ENCODE results near the gene SLC25A22.

Gene SLC25A22

GRCh38 chr11:776561-777287 is 21.4 kb downstream of the SLC25A22 start:
- intact Hi-C loops (cut with DNase I) = no loop called here
- peak in 2 of 10 donors; percentile 27 to 79 for DNase-seq

GRCh38 chr11:776263-776560 is 21.9 kb downstream of the SLC25A22 start:
- no peak for DNase-seq
- intact Hi-C loops (cut with DNase I) = no loop called here

GRCh38 chr11:774873-775592 is 23.0 kb downstream of the SLC25A22 start:
- intact Hi-C loops (cut with DNase I) = no loop called here
- peak in 2 of 10 donors; percentile 19 to 67 for DNase-seq

GRCh38 chr11:773830-774229 is 24.3 kb downstream of the SLC25A22 start:
- DNase-seq = peak in 1 of 10 donors; percentile 74
- intact Hi-C loops (cut with DNase I) = no loop called here

- intact Hi-C loops (cut with DNase I) = no loop called here
- DNase-seq = no peak
Measured at GRCh38 chr11:773425-773824, 24.7 kb downstream of the SLC25A22 start.

- DNase-seq = peak; percentile 83 to 99 (median 90)
- intact Hi-C loops (cut with DNase I) = no loop called here
Measured at GRCh38 chr11:772429-773390, 25.4 kb downstream of the SLC25A22 start.

- intact Hi-C loops (cut with DNase I) = no loop called here
- peak in 1 of 10 donors; percentile 79 for DNase-seq
Measured at GRCh38 chr11:771617-772204, 26.4 kb downstream of the SLC25A22 start.

GRCh38 chr11:770642-771616 is 27.2 kb downstream of the SLC25A22 start:
- peak in 1 of 10 donors; percentile 83 for DNase-seq
- intact Hi-C loops (cut with DNase I) = no loop called here

GRCh38 chr11:769887-770641 is 28.0 kb downstream of the SLC25A22 start:
- intact Hi-C loops (cut with DNase I) = loop anchor here (10.0 kb wide), 1 partner anchor 105 kb away; no protein-coding TSS in a partner anchor

GRCh38 chr11:767238-767637 is 30.8 kb downstream of the SLC25A22 start:
- DNase-seq = peak in 1 of 10 donors; percentile 71
- intact Hi-C loops (cut with DNase I) = loop anchor here (10.0 kb wide), 1 partner anchor 102 kb away; no protein-coding TSS in a partner anchor

More at GRCh38 chr11:769887-770641, 28.0 kb downstream of the SLC25A22 start:
- no peak for DNase-seq

GRCh38 chr11:766936-767210 is 31.2 kb downstream of the SLC25A22 start:
- intact Hi-C loops (cut with DNase I) = loop anchor here (10.0 kb wide), 1 partner anchor 102 kb away; no protein-coding TSS in a partner anchor
- no peak for DNase-seq

GRCh38 chr11:766106-766935 is 31.8 kb downstream of the SLC25A22 start:
- intact Hi-C loops (cut with DNase I) = loop anchor here (10.0 kb wide), 1 partner anchor 102 kb away; no protein-coding TSS in a partner anchor
- no peak for DNase-seq

- intact Hi-C loops (cut with DNase I) = loop anchor here (10.0 kb wide), 1 partner anchor 101 kb away; no protein-coding TSS in a partner anchor
- no peak for DNase-seq
Measured at GRCh38 chr11:765802-766091, 32.3 kb downstream of the SLC25A22 start.

- intact Hi-C loops (cut with DNase I) = loop anchor here (10.0 kb wide), 1 partner anchor 100 kb away; no protein-coding TSS in a partner anchor
- DNase-seq = peak in 6 of 10 donors; percentile 56 to 95 (median 70)
Measured at GRCh38 chr11:765025-765801, 32.9 kb downstream of the SLC25A22 start.

GRCh38 chr11:764322-765024 is 33.6 kb downstream of the SLC25A22 start:
- DNase-seq = peak in 2 of 10 donors; percentile 74 to 83
- intact Hi-C loops (cut with DNase I) = loop anchor here (5.0 to 10.0 kb wide), 2 partner anchors 37 to 100 kb away; no protein-coding TSS in a partner anchor

All from posterior cingulate gyrus (tissue), 11 donors.